SK-N-SH treated with all-trans-retinoic acid at 6 μM for 48 hours (cell line): ENCODE measurements around the gene MAP1A.

Source experiments
- ATAC-seq: fragments of 200-7000 bp; cut with Tn5 transposase; 3 replicates; pipeline ENCODE4 v1.9.1; 2020; ENCODE audit warnings: mild to moderate bottlenecking, moderate library complexity
- ARNTL ChIP-seq: fragments of 450-650 bp; formaldehyde crosslinking; IDR thresholded peaks from 2 replicates; pipeline ENCODE4 v1.5.0; 2020; ENCODE audit warnings: low read depth, mild to moderate bottlenecking, moderate library complexity, borderline replicate concordance
- BACH2 ChIP-seq: fragments of 250-450 bp; sonication (Bioruptor Pico); IDR thresholded peaks from 2 replicates; pipeline ENCODE4 v1.9.0; 2021; ENCODE audit warnings: mild to moderate bottlenecking, borderline replicate concordance
- CREB5 ChIP-seq: fragments of 250-450 bp; sonication (Bioruptor Pico); IDR thresholded peaks from 2 replicates; pipeline ENCODE4 v1.5.1; 2020; ENCODE audit warnings: low read depth, mild to moderate bottlenecking, moderate library complexity
- CSDC2 ChIP-seq: fragments of 250-450 bp; sonication (Bioruptor Pico); IDR thresholded peaks from 2 replicates; pipeline ENCODE4 v1.5.0; 2020; ENCODE audit warnings: mild to moderate bottlenecking, moderate library complexity
- CSRNP3 ChIP-seq: fragments of 250-450 bp; sonication (Bioruptor Pico); IDR thresholded peaks from 2 replicates; pipeline ENCODE4 v1.5.1; 2021; ENCODE audit warnings: mild to moderate bottlenecking, moderate library complexity
- ESRRG ChIP-seq: fragments of 250-450 bp; sonication (Bioruptor Pico); IDR thresholded peaks from 2 replicates; pipeline ENCODE4 v1.6.1; 2021; ENCODE audit warnings: mild to moderate bottlenecking
- GLIS3 ChIP-seq: fragments of 250-450 bp; sonication (Bioruptor Pico); IDR thresholded peaks from 2 replicates; pipeline ENCODE4 v1.5.0; 2020; ENCODE audit warnings: mild to moderate bottlenecking, moderate library complexity
- ISL1 ChIP-seq: fragments of 250-450 bp; sonication (Bioruptor Pico); IDR thresholded peaks from 2 replicates; pipeline ENCODE4 v2.1.2; 2022; ENCODE audit warnings: mild to moderate bottlenecking, moderate library complexity
- OSR1 ChIP-seq: fragments of 250-450 bp; sonication (Bioruptor Pico); IDR thresholded peaks from 2 replicates; pipeline ENCODE4 v1.8.0; 2022; ENCODE audit warnings: moderate library complexity, mild to moderate bottlenecking, inconsistent platforms
- PATZ1 ChIP-seq: fragments of 250-450 bp; sonication (Bioruptor Pico); IDR thresholded peaks from 2 replicates; pipeline ENCODE4 v1.8.0; 2020; ENCODE audit warnings: mild to moderate bottlenecking, moderate library complexity, borderline replicate concordance
- PPARA ChIP-seq: fragments of 250-450 bp; sonication (Bioruptor Pico); IDR thresholded peaks from 2 replicates; pipeline ENCODE4 v1.5.0; 2020; ENCODE audit warnings: mild to moderate bottlenecking, borderline replicate concordance
- RARB ChIP-seq: fragments of 250-450 bp; sonication (Bioruptor Pico); IDR thresholded peaks from 2 replicates; pipeline ENCODE4 v1.8.0; 2021; ENCODE audit warnings: mild to moderate bottlenecking, moderate library complexity
- SNAI2 ChIP-seq: fragments of 250-450 bp; sonication (Bioruptor Pico); IDR thresholded peaks from 2 replicates; pipeline ENCODE4 v1.5.0; 2020; ENCODE audit warnings: mild to moderate bottlenecking, moderate library complexity
- TCF4 ChIP-seq: fragments of 250-450 bp; sonication (Bioruptor Pico); IDR thresholded peaks from 2 replicates; pipeline ENCODE4 v1.8.0; 2021; ENCODE audit warnings: mild to moderate bottlenecking, moderate library complexity, borderline replicate concordance
- TOX ChIP-seq: fragments of 250-450 bp; sonication (Bioruptor Pico); IDR thresholded peaks from 2 replicates; pipeline ENCODE4 v1.8.0; 2021; ENCODE audit warnings: mild to moderate bottlenecking, moderate library complexity, borderline replicate concordance
- TSHZ2 ChIP-seq: fragments of 250-450 bp; sonication (Bioruptor Pico); IDR thresholded peaks from 2 replicates; pipeline ENCODE4 v1.5.0; 2020; ENCODE audit warnings: mild to moderate bottlenecking, moderate library complexity
- ZC3H10 ChIP-seq: fragments of 250-450 bp; sonication (Bioruptor Pico); IDR thresholded peaks from 2 replicates; pipeline ENCODE4 v1.5.1; 2021; ENCODE audit warnings: mild to moderate bottlenecking, moderate library complexity
- ZFP3 ChIP-seq: fragments of 250-450 bp; sonication (Bioruptor Pico); IDR thresholded peaks from 2 replicates; pipeline ENCODE4 v1.5.0; 2020; ENCODE audit warnings: mild to moderate bottlenecking, moderate library complexity
- ZFP30 ChIP-seq: fragments of 450-650 bp; formaldehyde crosslinking; IDR thresholded peaks from 2 replicates; pipeline ENCODE4 v1.5.0; 2022; ENCODE audit warnings: mild to moderate bottlenecking, moderate library complexity
- ZNF565 ChIP-seq: fragments of 450-650 bp; formaldehyde crosslinking; conservative IDR thresholded peaks from 2 replicates; pipeline ENCODE4 v1.5.0; 2020; ENCODE audit warnings: low read depth, mild to moderate bottlenecking, moderate library complexity
- ZNF70 ChIP-seq: fragments of 450-650 bp; formaldehyde crosslinking; IDR thresholded peaks from 2 replicates; pipeline ENCODE4 v1.5.0; 2020; ENCODE audit warnings: mild to moderate bottlenecking, moderate library complexity
- ZNF8 ChIP-seq: fragments of 450-650 bp; formaldehyde crosslinking; IDR thresholded peaks from 2 replicates; pipeline ENCODE4 v1.5.0; 2020; ENCODE audit warnings: mild to moderate bottlenecking, moderate library complexity

The MAP1A gene

DNA sequence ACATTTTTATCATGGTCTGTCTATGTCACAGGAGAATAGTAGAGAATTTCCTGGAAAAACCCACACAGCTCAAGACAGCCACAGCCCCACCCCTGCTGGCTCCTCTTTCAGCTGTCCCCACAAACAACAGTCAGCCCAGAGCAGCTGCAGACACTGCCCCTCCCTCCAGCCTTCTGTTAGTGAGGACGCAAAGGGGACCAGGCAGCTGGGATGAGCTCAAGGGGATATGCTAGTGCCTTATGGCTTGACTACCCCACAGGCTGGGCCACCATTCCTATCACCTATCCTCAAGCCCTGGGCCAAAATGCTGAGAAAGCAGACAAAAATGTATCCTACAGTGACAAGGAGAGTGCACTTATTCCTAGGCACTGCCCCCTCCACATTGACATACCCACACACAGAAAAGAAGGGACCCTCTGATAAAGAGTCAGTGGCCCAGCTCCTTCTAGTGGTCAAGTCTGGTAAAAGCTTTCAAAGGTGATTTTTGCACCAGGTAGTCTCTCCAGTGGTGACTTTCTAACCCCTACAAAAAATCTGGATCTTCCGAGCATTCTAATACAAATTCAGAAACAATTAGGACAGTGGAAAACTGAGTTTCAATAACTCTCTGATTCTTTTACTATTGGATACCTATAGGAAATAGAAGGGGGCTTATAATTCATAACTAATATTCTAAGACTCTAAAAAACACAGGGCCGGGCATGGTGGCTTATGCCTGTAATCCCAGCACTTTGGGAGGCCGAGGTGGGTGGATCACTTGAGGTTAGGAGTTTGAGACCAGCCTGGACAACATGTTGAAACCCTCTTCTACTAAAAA, 3.0 kb upstream of the MAP1A start:
- TF ChIP-seq ZNF70 (CRISPR knock-in tag) (no peak), ISL1 (no peak), ZNF565 (CRISPR knock-in tag) (no peak), ZNF8 (no peak), CSDC2 (CRISPR knock-in tag) (no peak), SNAI2 (CRISPR knock-in tag) (no peak), CSRNP3 (no peak), BACH2 (CRISPR knock-in tag) (no peak), OSR1 (CRISPR knock-in tag) (no peak), PPARA (CRISPR knock-in tag) (no peak), GLIS3 (CRISPR knock-in tag) (no peak), TCF4 (CRISPR knock-in tag) (no peak), ESRRG (no peak), ZFP30 (CRISPR knock-in tag) (no peak), TSHZ2 (CRISPR knock-in tag) (no peak), ZFP3 (no peak), RARB (CRISPR knock-in tag) (no peak), ZC3H10 (CRISPR knock-in tag) (no peak), CREB5 (CRISPR knock-in tag) (no peak), PATZ1 (CRISPR knock-in tag) (no peak)
- no peak for ATAC-seq

DNA sequence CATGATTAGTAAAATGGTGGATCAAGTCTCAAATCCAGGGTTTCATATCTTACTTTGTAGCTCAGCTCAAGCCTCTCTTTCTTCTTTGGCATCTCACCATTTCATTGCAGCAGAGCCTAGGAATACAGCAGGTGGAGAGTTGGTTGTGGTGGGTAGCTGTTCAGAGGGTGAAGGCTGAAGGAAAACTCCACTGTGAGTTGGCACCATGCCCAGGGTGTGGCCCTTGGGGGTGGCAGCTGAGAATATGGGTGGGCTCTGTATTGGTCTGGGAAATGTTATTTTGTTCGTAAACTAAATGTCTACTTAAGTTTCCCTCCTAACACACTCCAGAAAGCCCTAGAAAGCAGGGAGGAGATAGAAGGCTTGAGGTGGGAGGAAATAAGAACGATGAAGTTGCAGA, 1.7 kb upstream of the MAP1A start:
- no peak for ATAC-seq
- no peak for TF ChIP-seq ARNTL (CRISPR knock-in tag)
- TF ChIP-seq TCF4 (CRISPR knock-in tag): no peak
- no peak for TF ChIP-seq BACH2 (CRISPR knock-in tag)
- TF ChIP-seq CSRNP3: no peak
- no peak for TF ChIP-seq ZC3H10 (CRISPR knock-in tag)

DNA sequence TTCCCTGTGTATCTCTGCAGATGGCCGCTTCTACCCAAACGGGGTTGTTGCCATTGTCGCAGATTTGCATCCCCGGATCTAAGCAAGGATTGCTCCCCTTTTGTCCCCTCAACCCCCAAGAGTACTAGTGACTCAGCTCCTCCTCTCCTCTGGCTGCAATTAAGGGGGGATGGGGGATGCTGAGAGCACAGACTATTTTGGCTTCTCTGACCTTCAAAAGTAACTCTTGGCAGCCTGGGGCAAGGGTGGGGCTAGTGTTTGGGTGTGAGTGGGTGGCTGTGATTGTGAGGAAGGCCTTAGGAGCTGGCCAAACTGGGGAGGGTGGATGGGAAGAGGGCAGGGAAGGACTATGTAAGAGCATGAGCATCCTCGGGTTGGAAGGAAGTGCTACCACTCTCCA, 1.2 kb upstream of the MAP1A start:
- no peak for ATAC-seq
- TF ChIP-seq PPARA (CRISPR knock-in tag) (no peak), ZFP30 (CRISPR knock-in tag) (no peak), CREB5 (CRISPR knock-in tag) (no peak), PATZ1 (CRISPR knock-in tag) (no peak), ZNF8 (no peak), CSRNP3 (no peak), TOX (CRISPR knock-in tag) (no peak), BACH2 (CRISPR knock-in tag) (no peak), GLIS3 (CRISPR knock-in tag) (no peak), RARB (CRISPR knock-in tag) (no peak), ZC3H10 (CRISPR knock-in tag) (no peak), ZNF565 (CRISPR knock-in tag) (no peak), OSR1 (CRISPR knock-in tag) (no peak), ESRRG (no peak), SNAI2 (CRISPR knock-in tag) (no peak), TCF4 (CRISPR knock-in tag) (no peak)
